Vagina (tissue), 2 donors: Measurements from ENCODE around the gene CYP1A2. TPM values are rescaled to one million over a fixed set of nuclear protein-coding genes. Genes with fewer than 3 reads are reported as not detected.
"Not testable (repeated sequence)": the region's sequence is repeated elsewhere in the genome, so short reads cannot be mapped to it uniquely, and the experiment has no call there.

ENCODE experiments used
- DNase-seq, 2 donors: peaks; one replicate each; pipeline ENCODE4 v3.0.0-alpha.2; 2017; ENCODE audit errors: extremely low spot score in 2 of 2
- H3K27ac ChIP-seq: fragments of 200-600 bp; sonication (generic); one replicate; pipeline ENCODE4 v1.5.1; 2019
- H3K27me3 ChIP-seq: fragments of 200-600 bp; sonication (generic); one replicate; pipeline ENCODE4 v1.5.1; 2019
- H3K36me3 ChIP-seq, 2 donors: fragments of 200-600 bp; sonication (generic); one replicate each; pipeline ENCODE4 v1.5.1; 2017 to 2019
- H3K4me1 ChIP-seq: fragments of 200-600 bp; sonication (generic); one replicate; pipeline ENCODE4 v1.5.1; 2019
- H3K4me3 ChIP-seq, 2 donors: fragments of 200-600 bp; sonication (generic); 1 replicate in 1 of 2; 2 replicates in 1 of 2; pipeline ENCODE4 v1.5.1; 2016 to 2019
- H3K9me3 ChIP-seq: fragments of 200-600 bp; sonication (generic); one replicate; pipeline ENCODE4 v1.5.1; 2019
- POLR2A ChIP-seq, 2 donors: fragments of 450-650 bp; IDR thresholded peaks; one replicate each; pipeline ENCODE4 v1.6.1; 2017; ENCODE audit warnings: antibody characterized with exemption in 2 of 2, mild to moderate bottlenecking in 2 of 2, moderate library complexity in 2 of 2
- POLR2AphosphoS5 ChIP-seq, 2 donors: sonication (generic); formaldehyde crosslinking; IDR thresholded peaks; one replicate each; pipeline ENCODE4 v1.9.0; 2017; ENCODE audit warnings: antibody characterized with exemption in 2 of 2, mild to moderate bottlenecking in 2 of 2, low read depth in 1 of 2; ENCODE audit not compliant: insufficient read depth in 1 of 2
- intact Hi-C: fragments of 100-400 bp; cut with DNase I; formaldehyde crosslinking; loops from one replicate; pipeline ENCODE4 v1.15.1; 2023
- total RNA-seq: library from RNA; depleted of rRNA; stranded (reverse); fragments of >200 nt; gene quantifications from one replicate; pipeline ENCODE4 v1.2.3, GENCODE V29; 2016
- TF ChIP-seq, protein P1 (sequence below), 3 experiments: fragments of 450-650 bp in 2 of 3; fragments of 200-600 bp in 1 of 3; sonication (generic) in 1 of 3; IDR thresholded peaks; one replicate each; pipeline ENCODE4 v1.5.1; 2017 to 2019; ENCODE audit warnings: antibody characterized with exemption in 3 of 3, mild to moderate bottlenecking in 2 of 3, moderate library complexity in 2 of 3

Gene CYP1A2
- total RNA-seq, 1 donor from 2014 or later, result not detected

DNA sequence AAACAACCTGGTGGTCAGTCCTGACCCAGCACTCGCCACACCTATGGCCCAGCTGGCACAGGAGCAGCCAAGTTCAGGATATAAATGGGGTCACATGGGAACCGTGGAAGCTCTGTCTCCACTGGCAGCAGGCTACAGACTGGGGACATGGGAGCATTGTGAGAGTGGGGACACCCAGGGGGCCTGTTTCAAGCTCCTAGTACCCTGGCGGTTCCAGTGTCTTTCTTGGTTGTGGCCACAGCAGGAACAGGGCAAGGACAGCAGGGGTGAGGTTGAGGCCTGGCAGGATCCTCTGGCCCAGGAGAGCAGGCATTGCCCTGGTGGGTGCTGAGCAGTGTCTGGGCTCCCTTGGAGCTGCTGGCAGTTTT lies 35.1 kb downstream of the CYP1A2 start:
- peaks cover 78% of the 10 kb centered on the region for H3K4me1 ChIP-seq
- no peaks in the 10 kb centered on the region for H3K9me3 ChIP-seq
- intact Hi-C loops, result loop anchor here (5.0 to 10.0 kb wide), 2 partner anchors 174 to 409 kb away; partner anchors contain the start of gene RPP25
- H3K4me3 ChIP-seq, result peak overlapping the region; percentile 76 to 93
- no peaks in the 10 kb centered on the region for H3K27me3 ChIP-seq
- H3K36me3 ChIP-seq, result no peaks in the 10 kb centered on the region
- no peak for DNase-seq
- H3K27ac ChIP-seq, result peak overlapping the region; percentile 79
- TF ChIP-seq POLR2AphosphoS5 (IDR thresholded peaks at IDR 0.05; ENCODE audit: insufficient read depth in 1 of 2, low read depth in 1 of 2), result no peak
- no peak for TF ChIP-seq POLR2A (IDR thresholded peaks at IDR 0.05)
- TF ChIP-seq, protein P1, sequence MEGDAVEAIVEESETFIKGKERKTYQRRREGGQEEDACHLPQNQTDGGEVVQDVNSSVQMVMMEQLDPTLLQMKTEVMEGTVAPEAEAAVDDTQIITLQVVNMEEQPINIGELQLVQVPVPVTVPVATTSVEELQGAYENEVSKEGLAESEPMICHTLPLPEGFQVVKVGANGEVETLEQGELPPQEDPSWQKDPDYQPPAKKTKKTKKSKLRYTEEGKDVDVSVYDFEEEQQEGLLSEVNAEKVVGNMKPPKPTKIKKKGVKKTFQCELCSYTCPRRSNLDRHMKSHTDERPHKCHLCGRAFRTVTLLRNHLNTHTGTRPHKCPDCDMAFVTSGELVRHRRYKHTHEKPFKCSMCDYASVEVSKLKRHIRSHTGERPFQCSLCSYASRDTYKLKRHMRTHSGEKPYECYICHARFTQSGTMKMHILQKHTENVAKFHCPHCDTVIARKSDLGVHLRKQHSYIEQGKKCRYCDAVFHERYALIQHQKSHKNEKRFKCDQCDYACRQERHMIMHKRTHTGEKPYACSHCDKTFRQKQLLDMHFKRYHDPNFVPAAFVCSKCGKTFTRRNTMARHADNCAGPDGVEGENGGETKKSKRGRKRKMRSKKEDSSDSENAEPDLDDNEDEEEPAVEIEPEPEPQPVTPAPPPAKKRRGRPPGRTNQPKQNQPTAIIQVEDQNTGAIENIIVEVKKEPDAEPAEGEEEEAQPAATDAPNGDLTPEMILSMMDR (IDR thresholded peaks at IDR 0.05), result no peak

DNA sequence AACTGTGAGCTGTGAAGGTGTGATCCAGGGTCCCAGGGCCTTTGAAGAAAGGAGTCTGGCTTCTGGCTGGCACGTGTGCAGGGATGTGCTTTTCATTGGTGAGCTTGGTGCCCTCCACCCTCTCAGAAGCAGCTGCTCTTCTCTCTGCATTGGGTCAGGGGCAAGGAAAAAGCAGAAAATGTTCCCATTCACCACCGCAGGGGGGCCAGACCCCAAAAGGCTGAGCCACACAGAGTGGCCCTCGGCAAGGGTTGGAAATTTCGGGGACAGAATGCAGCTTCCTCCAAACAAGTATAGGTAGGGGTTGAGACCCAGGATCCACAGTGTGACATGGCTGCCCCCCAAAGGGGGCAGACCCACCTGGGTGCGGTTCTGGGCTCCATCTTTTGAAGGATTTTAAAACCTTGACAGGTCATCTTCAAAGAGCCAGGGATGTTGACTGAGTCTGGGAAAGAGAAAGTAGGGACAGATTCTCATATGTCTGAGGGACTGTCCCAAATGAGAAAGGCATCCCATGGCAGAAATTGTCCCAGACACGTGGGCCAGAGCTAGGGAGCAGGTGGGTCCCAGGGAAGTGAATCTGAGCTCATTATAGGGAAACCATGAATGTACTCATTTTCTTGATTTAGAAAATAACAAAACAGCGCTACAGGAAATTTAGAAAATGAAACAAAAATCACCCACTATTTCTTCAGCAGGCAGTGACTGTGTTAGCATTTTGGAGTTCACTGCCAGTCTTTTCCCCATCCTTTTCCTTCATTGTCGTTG lies 36.0 kb downstream of the CYP1A2 start:
- peaks cover 86% of the 10 kb centered on the region for H3K4me1 ChIP-seq
- H3K36me3 ChIP-seq, result no peaks in the 10 kb centered on the region
- no peak for DNase-seq
- no peaks in the 10 kb centered on the region for H3K9me3 ChIP-seq
- H3K27me3 ChIP-seq, result no peaks in the 10 kb centered on the region
- TF ChIP-seq POLR2AphosphoS5 (IDR thresholded peaks at IDR 0.05; ENCODE audit: insufficient read depth in 1 of 2, low read depth in 1 of 2) (no peak), POLR2A (IDR thresholded peaks at IDR 0.05) (no peak)
- TF ChIP-seq, protein P1 (IDR thresholded peaks at IDR 0.05), result no peak
- peak overlapping the region; percentile 79 for H3K27ac ChIP-seq
- intact Hi-C loops, result loop anchor here (5.0 to 10.0 kb wide), 2 partner anchors 173 to 410 kb away; partner anchors contain the start of gene RPP25
- H3K4me3 ChIP-seq, result peak overlapping the region in 1 of 2 donors; percentile 76

DNA sequence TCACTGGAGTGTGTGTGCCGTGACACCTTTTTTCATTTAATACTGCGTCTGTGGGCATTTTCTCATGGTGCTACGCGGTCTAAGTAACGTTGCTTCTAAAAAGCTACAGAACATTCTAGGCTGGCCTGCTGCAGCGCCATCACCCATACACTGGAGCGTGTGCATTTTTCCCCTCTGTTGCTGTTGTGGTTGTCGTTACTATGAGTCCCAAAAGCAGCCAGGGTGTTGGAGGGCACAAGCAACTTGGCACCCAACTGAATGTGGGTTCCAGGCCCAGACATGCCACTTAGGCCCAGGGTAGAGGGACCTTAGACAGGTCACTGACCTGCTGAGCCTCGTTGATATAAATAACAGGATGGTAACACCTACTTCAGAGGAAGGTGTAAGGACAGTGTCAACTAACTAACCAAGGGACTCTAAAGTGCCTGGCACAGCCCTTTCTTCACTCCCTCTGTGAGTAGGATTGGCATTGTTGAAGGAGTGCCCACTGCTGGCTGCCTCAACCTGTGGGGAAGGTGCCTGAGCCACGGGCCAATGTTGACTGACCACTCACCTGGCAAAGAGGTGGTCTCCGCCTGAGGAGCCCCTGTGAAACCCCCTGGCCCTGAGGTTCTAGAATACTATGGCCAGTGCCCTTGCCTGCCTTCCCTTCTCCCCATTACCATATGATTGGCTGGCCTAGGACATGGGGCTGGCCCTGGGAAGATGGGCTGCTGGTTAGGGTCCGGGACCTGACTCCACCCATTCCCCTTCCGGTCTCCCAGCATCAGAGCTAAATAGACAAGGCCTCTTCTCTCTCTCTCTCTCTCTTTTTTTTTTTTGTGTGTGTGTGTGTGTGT lies 36.8 kb downstream of the CYP1A2 start:
- DNase-seq, result no peak
- no peaks in the 10 kb centered on the region for H3K9me3 ChIP-seq
- intact Hi-C loops, result loop anchor here (10.0 kb wide), 1 partner anchor 411 kb away; no protein-coding TSS in a partner anchor
- H3K27ac ChIP-seq, result peak overlapping the region; percentile 79
- H3K4me1 ChIP-seq, result peaks cover 93% of the 10 kb centered on the region
- H3K27me3 ChIP-seq, result no peaks in the 10 kb centered on the region
- no peak for TF ChIP-seq POLR2A (IDR thresholded peaks at IDR 0.05)
- peak overlapping the region in 1 of 2 donors; percentile 7 for H3K4me3 ChIP-seq
- H3K36me3 ChIP-seq, result no peaks in the 10 kb centered on the region

DNA sequence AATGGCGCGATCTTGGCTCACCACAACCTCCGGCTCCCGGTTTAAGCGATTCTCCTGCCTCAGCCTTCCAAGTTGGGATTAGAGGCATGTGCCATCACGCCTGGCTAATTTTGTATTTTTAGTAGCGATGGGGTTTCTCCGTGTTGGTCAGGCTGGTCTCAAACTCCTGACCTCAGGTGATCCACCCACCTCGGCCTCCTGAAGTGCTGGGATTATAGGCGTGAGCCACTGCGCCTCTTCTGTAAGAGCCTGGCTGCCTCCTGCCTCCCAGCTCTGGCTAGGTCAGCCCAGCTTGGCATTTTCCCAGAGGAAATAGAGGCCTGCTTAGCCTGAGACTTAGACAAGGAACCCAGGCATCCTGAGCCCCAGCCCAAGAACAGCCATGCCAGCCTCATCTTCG lies 37.4 kb downstream of the CYP1A2 start:
- not testable (repeated sequence) for H3K36me3 ChIP-seq, H3K9me3 ChIP-seq, H3K27me3 ChIP-seq, DNase-seq
- intact Hi-C loops, result loop anchor here (10.0 kb wide), 1 partner anchor 411 kb away; no protein-coding TSS in a partner anchor
- H3K27ac ChIP-seq, result peak overlapping the region; percentile 79
- peaks cover 93% of the 10 kb centered on the region for H3K4me1 ChIP-seq
- H3K4me3 ChIP-seq, result peak overlapping the region in 1 of 2 donors; percentile 7

DNA sequence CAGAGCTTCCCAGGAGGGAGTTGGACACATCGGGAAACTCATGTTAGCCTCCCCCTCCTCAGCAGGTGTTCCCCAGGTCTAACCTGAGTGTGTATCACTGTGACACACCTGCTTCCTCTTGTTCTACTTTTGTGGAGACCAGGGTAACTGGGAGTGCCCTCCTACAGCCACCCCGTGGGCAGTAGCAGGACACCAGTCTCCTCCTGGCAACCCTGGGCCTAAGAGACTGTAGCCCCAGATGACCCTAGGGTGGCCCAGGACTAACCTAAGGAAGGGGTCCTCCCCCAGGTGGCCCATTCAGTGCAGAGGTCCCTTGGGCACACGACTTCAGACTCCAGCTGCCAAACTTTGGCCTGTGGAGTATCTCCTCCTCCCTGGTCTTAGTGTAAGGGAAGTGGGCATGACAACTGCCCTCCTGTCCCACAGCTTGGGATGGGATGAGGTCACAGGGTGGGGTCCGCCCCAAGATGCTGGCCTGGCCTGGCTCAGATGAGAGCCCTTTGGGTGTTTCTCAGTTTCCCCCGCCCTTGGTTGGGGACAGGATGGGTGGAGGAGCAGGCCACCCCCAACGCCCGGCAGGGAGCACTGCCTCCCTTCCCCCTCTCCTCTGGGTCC lies 38.0 kb downstream of the CYP1A2 start:
- Histone ChIP-seq H3K27me3 (no peaks in the 10 kb centered on the region), H3K4me1 (peaks cover 93% of the 10 kb centered on the region), H3K4me3 (peak overlapping the region in 1 of 2 donors; percentile 9), H3K27ac (peak overlapping the region; percentile 79), H3K9me3 (no peaks in the 10 kb centered on the region), H3K36me3 (no peaks in the 10 kb centered on the region)
- no peak for DNase-seq
- no peak for TF ChIP-seq POLR2AphosphoS5 (IDR thresholded peaks at IDR 0.05; ENCODE audit: insufficient read depth in 1 of 2, low read depth in 1 of 2)
- TF ChIP-seq POLR2A (IDR thresholded peaks at IDR 0.05), result no peak
- TF ChIP-seq, protein P1 (IDR thresholded peaks at IDR 0.05), result no peak
- intact Hi-C loops, result loop anchor here (10.0 kb wide), 1 partner anchor 412 kb away; no protein-coding TSS in a partner anchor
